SK-N-SH (cell line): ENCODE data around the gene RNF44. TPM values are rescaled to one million over a fixed set of nuclear protein-coding genes. Genes with fewer than 3 reads are reported as not detected.

Experiments
- CTCF ChIA-PET: fragments of 300-600, 350-600 bp; formaldehyde crosslinking; extraction: SDS; loops from one replicate; lab custom pipeline; 2021; lab: Yijun Ruan, JAX
- POLR2A ChIA-PET: fragments of 350-600 bp; sonication (Branson Sonifier 250); formaldehyde crosslinking; extraction: SDS; loops from one replicate; lab custom pipeline; 2020; ENCODE audit warnings: antibody characterized with exemption, inconsistent platforms; lab: Yijun Ruan, JAX
- DNase-seq: peaks from one replicate; pipeline ENCODE4 v3.0.0; 2012
- H2AFZ ChIP-seq: fragments of 200-600 bp; sonication (generic); 2 replicates; pipeline ENCODE4 v1.8.1; 2016; ENCODE audit warnings: antibody characterized with exemption, mild to moderate bottlenecking, low read depth
- H3F3A ChIP-seq: fragments of 200-600 bp; sonication (generic); replicated peaks from 2 replicates; pipeline ENCODE3; 2016; ENCODE audit warnings: antibody characterized with exemption, mild to moderate bottlenecking; ENCODE audit not compliant: insufficient read depth
- H3K27ac ChIP-seq, 2 experiments: fragments of 200-500 bp in 1 of 2; fragments of 200-600 bp in 1 of 2; sonication (Bioruptor generic) in 1 of 2; sonication (generic), shearing (Covaris generic) in 1 of 2; 2 replicates each; pipeline versions ENCODE4 v1.5.1 to v1.6.1; 2014 to 2016; ENCODE audit warnings: low read depth in 2 of 2, inconsistent platforms in 1 of 2, low read length in 1 of 2, mild to moderate bottlenecking in 1 of 2, mixed read lengths in 1 of 2
- H3K27me3 ChIP-seq: fragments of 200-600 bp; sonication (generic), shearing (Covaris generic); 2 replicates; pipeline ENCODE4 v1.6.1; 2016; ENCODE audit warnings: mixed run types; ENCODE audit not compliant: insufficient read depth
- H3K36me3 ChIP-seq, 2 experiments: fragments of 200-500 bp in 1 of 2; fragments of 200-600 bp in 1 of 2; sonication (Bioruptor generic) in 1 of 2; sonication (generic) in 1 of 2; replicated peaks in 1 of 2; 2 replicates each; pipeline versions ENCODE3 to v1.5.1; 2014 to 2016; ENCODE audit warnings: low read length in 1 of 2, mild to moderate bottlenecking in 1 of 2; ENCODE audit not compliant: insufficient read depth in 2 of 2, control insufficient read depth in 1 of 2
- H3K4me1 ChIP-seq, 2 experiments: fragments of 200-500 bp in 1 of 2; fragments of 200-600 bp in 1 of 2; sonication (Bioruptor generic) in 1 of 2; sonication (generic), shearing (Covaris generic) in 1 of 2; 2 replicates each; pipeline versions ENCODE4 v1.5.1 to v1.6.1; 2014 to 2016; ENCODE audit warnings: low read depth in 1 of 2, low read length in 1 of 2, mixed run types in 1 of 2; ENCODE audit not compliant: insufficient read depth in 2 of 2, control insufficient read depth in 1 of 2
- H3K4me2 ChIP-seq: fragments of 200-600 bp; sonication (generic), shearing (Covaris generic); 2 replicates; pipeline ENCODE4 v1.6.1; 2017; ENCODE audit warnings: mixed run types
- H3K4me3 ChIP-seq, 2 experiments: fragments of 200-500 bp in 1 of 2; fragments of 200-600 bp in 1 of 2; sonication (Bioruptor generic) in 1 of 2; sonication (generic), shearing (Covaris generic) in 1 of 2; 2 replicates each; pipeline versions ENCODE4 v1.5.1 to v1.8.1; 2014 to 2016; ENCODE audit warnings: low read depth in 2 of 2, inconsistent platforms in 1 of 2, low read length in 1 of 2, mild to moderate bottlenecking in 1 of 2, mixed read lengths in 1 of 2, moderate library complexity in 1 of 2
- H3K79me2 ChIP-seq: fragments of 200-600 bp; sonication (generic); 2 replicates; pipeline ENCODE4 v1.8.1; 2017; ENCODE audit warnings: mild to moderate bottlenecking; ENCODE audit not compliant: insufficient read depth
- H3K9ac ChIP-seq: fragments of 200-600 bp; sonication (generic); 2 replicates; pipeline ENCODE4 v1.6.1; 2017; ENCODE audit warnings: mixed run types
- H3K9me2 ChIP-seq: fragments of 200-600 bp; sonication (generic); 2 replicates; pipeline ENCODE4 v1.6.1; 2017; ENCODE audit warnings: mixed run types
- H3K9me3 ChIP-seq: fragments of 200-600 bp; sonication (generic); 2 replicates; pipeline ENCODE4 v1.6.1; 2017; ENCODE audit warnings: mixed run types, mild to moderate bottlenecking, moderate library complexity
- H4K20me1 ChIP-seq: fragments of 200-600 bp; sonication (generic); 2 replicates; pipeline ENCODE4 v1.6.1; 2017; ENCODE audit warnings: mild to moderate bottlenecking, mixed run types; ENCODE audit not compliant: insufficient read depth
- ELF1 ChIP-seq: IDR thresholded peaks from 2 replicates; pipeline ENCODE4 v1.4.0; 2012
- EP300 ChIP-seq, 2 experiments: IDR thresholded peaks; 2 replicates each; pipeline versions ENCODE4 v1.4.0 to v1.6.1; 2012; ENCODE audit warnings: borderline replicate concordance in 1 of 2, low read depth in 1 of 2, low read length in 1 of 2
- EZH2phosphoT487 ChIP-seq: fragments of 200-600 bp; sonication (generic); IDR thresholded peaks from 2 replicates; pipeline ENCODE4 v1.6.1; 2017; ENCODE audit warnings: low read depth, mixed run types, mild to moderate bottlenecking, antibody characterized with exemption, moderate library complexity, borderline replicate concordance
- GABPA ChIP-seq: IDR thresholded peaks from 2 replicates; pipeline ENCODE4 v1.4.0; 2012; ENCODE audit warnings: low read depth, mild to moderate bottlenecking
- GATA2 ChIP-seq: sonication (generic); formaldehyde crosslinking; IDR thresholded peaks from 2 replicates; pipeline ENCODE4 v1.5.0; 2020; ENCODE audit warnings: mild to moderate bottlenecking, missing genetic modification reagents
- JUND ChIP-seq: IDR thresholded peaks from 2 replicates; pipeline ENCODE4 v1.4.0; 2012
- POLR2AphosphoS5 ChIP-seq: IDR thresholded peaks from 2 replicates; pipeline ENCODE4 v1.6.1; 2012; ENCODE audit warnings: low read depth, low read length
- RCOR1 ChIP-seq: fragments of 150-350 bp; IDR thresholded peaks from 2 replicates; pipeline ENCODE4 v1.6.1; 2017; ENCODE audit warnings: antibody characterized with exemption, low read length
- REST ChIP-seq: IDR thresholded peaks from 2 replicates; pipeline ENCODE4 v1.6.1; 2012; ENCODE audit warnings: mild to moderate bottlenecking, low read depth, low read length, moderate library complexity
- RXRA ChIP-seq: IDR thresholded peaks from 2 replicates; pipeline ENCODE4 v1.4.0; 2012; ENCODE audit warnings: low read depth, mild to moderate bottlenecking, borderline replicate concordance
- TAF1 ChIP-seq: IDR thresholded peaks from 2 replicates; pipeline ENCODE4 v1.6.1; 2012; ENCODE audit warnings: low read depth, mild to moderate bottlenecking, low read length, moderate library complexity, borderline replicate concordance
- TEAD4 ChIP-seq: IDR thresholded peaks from 2 replicates; pipeline ENCODE4 v1.4.0; 2012; ENCODE audit warnings: mild to moderate bottlenecking, borderline replicate concordance; ENCODE audit not compliant: insufficient read depth
- USF1 ChIP-seq: IDR thresholded peaks from 2 replicates; pipeline ENCODE4 v1.4.0; 2012; ENCODE audit warnings: low read depth, borderline replicate concordance
- ZBTB33 ChIP-seq: IDR thresholded peaks from 2 replicates; pipeline ENCODE4 v1.4.0; 2012; ENCODE audit warnings: low read depth, borderline replicate concordance
- WGBS: methylation state at CpG from one replicate; pipeline ENCODE4 v1.1.6; 2017; ENCODE audit warnings: low lambda C conversion rate; 5-methylcytosine and 5-hydroxymethylcytosine counted together
- polyA plus RNA-seq, 3 experiments: library from polyadenylated mRNA; depleted of rRNA; stranded (reverse); fragments of >200 nt; gene quantifications; 2 replicates each; pipeline ENCODE4 v1.2.3, GENCODE V29; 2012
- TF ChIP-seq, protein P1 (sequence below): fragments of 150-350 bp; IDR thresholded peaks from 2 replicates; pipeline ENCODE4 v1.6.1; 2016; ENCODE audit warnings: mild to moderate bottlenecking, low read depth, low read length

Gene RNF44
- polyA plus RNA-seq, 1 of the 3 experiments (the other 2 are of a cell fraction): 17.9 TPM

- TF ChIP-seq REST (no peak), JUND (no peak), ELF1 (no peak), EP300 (IDR thresholded peaks at IDR 0.05; ENCODE audit: borderline replicate concordance in 1 of 2, low read depth in 1 of 2, low read length in 1 of 2) (no peak), GABPA (no peak), RCOR1 (no peak), POLR2AphosphoS5 (no peak), ZBTB33 (no peak)
Observed at GRCh38 chr5:176532795-176533194, 4.4 kb downstream of the RNF44 start (continued).

DNA sequence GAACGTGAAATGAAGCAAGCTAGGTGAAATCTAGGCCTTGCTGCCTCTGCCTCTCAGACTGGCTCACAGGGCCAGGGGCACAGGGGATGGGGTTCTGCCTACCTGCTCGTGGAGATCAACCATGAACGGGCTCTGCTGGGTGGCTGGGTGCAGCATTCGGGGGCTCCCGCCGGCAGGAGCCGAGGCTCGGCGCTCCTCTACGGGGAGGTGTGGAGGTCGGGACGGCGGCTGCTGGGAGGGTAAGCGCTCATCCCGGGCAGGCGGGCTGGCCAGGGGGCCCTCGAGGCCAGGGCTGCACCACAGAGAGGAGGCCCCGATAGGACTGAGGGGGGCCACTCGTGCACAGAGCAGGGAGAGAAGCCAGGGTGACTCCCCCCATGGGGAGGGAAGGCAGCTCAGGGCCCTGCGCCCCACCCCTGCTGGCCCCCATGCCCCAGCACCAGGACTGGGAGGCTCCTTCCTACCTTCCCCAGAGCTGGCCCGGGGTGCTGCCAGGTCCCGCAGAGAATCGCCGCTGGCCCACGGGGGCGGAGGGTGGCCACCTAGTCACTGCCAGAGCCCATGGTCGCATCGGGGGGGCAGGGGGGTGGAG is 5.2 kb downstream of the RNF44 start:
- Histone ChIP-seq H3K9me3 (no peaks in the 10 kb centered on the region), H3K9ac (no peak overlapping the region), H3K9me2 (no peaks in the 10 kb centered on the region), H4K20me1 (peaks cover 47% of the 10 kb centered on the region), H2AFZ (no peak overlapping the region), H3K4me1 (peaks cover 13 to 52% of the 10 kb centered on the region in 2 experiments; a peak in 3 of 4 replicates), H3K27ac (peak overlapping the region in 1 of 2 experiments; percentile 79; a peak in 2 of 4 replicates), H3K4me3 (no peak overlapping the region), H3K27me3 (no peaks in the 10 kb centered on the region), H3K4me2 (no peak overlapping the region), H3F3A (no peaks in the 10 kb centered on the region), H3K79me2 (peaks cover 56% of the 10 kb centered on the region), H3K36me3 (peaks cover 5 to 55% of the 10 kb centered on the region in 2 experiments)
- WGBS: 96% methylated on average over 10 of the region's 28 CpGs
- TF ChIP-seq JUND: no peak
- TF ChIP-seq EZH2phosphoT487: no peak
- no peak for TF ChIP-seq TEAD4
- no peak for TF ChIP-seq TAF1
- TF ChIP-seq, protein P1, sequence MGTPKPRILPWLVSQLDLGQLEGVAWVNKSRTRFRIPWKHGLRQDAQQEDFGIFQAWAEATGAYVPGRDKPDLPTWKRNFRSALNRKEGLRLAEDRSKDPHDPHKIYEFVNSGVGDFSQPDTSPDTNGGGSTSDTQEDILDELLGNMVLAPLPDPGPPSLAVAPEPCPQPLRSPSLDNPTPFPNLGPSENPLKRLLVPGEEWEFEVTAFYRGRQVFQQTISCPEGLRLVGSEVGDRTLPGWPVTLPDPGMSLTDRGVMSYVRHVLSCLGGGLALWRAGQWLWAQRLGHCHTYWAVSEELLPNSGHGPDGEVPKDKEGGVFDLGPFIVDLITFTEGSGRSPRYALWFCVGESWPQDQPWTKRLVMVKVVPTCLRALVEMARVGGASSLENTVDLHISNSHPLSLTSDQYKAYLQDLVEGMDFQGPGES: no peak
- no peak for TF ChIP-seq REST
- TF ChIP-seq GATA2: no peak
- no peak for TF ChIP-seq RXRA
- no peak for TF ChIP-seq ZBTB33
- TF ChIP-seq USF1: no peak
- CTCF ChIA-PET: interaction anchor here (0.9 to 3.4 kb wide), 6 partner anchors 8 to 115 kb away, joined by 3 to 12 read pairs (median 4); partner anchors contain the start of gene FAF2
- POLR2A ChIA-PET: no interaction called here
- DNase-seq: no peak
